ENCODE results near the gene ARHGAP28. TPM values are rescaled to one million over a fixed set of nuclear protein-coding genes. Genes with fewer than 3 reads are reported as not detected.

The ARHGAP28 gene
- total and polyA plus RNA-seq, 2 of the 13 experiments (the other 11 are each of a cell fraction or from before 2014, with no cell fraction given) = not detected

GRCh38 chr18:6807515-6808257 is 78.2 kb downstream of the ARHGAP28 start:
- Histone ChIP-seq H3K27ac (ENCODE audit: extremely low read length, insufficient read depth, low read length) (no peak overlapping the region), H3K9ac (ENCODE audit: insufficient read depth, low read depth, low read length) (no peak overlapping the region), H3K27me3 (ENCODE audit: control insufficient read depth in 1 of 2, insufficient read depth in 2 of 2, low read length in 2 of 2) (0 out of 5 replicates have a peak, but pooled peaks cover 0 to 5% of the 10 kb centered on the region in 2 experiments), H3K36me3 (replicated peaks in 1 of 2; ENCODE audit: control insufficient read depth in 1 of 2, insufficient read depth in 2 of 2, low read length in 2 of 2) (no peaks in the 10 kb centered on the region), H2AFZ (ENCODE audit: low read length) (no peak overlapping the region), H3K79me2 (ENCODE audit: insufficient read depth, low read length) (no peaks in the 10 kb centered on the region), H3K4me2 (ENCODE audit: low read depth, low read length) (no peak overlapping the region), H4K20me1 (ENCODE audit: insufficient read depth, low read length) (no peaks in the 10 kb centered on the region), H3K4me1 (ENCODE audit: insufficient read depth, low read length) (no peaks in the 10 kb centered on the region), H3K9me3 (ENCODE audit: low read length) (no peaks in the 10 kb centered on the region), H3K4me3 (replicated peaks in 1 of 3; ENCODE audit: insufficient read depth in 1 of 3, low read depth in 2 of 3, low read length in 3 of 3) (no peak overlapping the region)
- intact Hi-C loops (cut with micrococcal nuclease; ENCODE audit: unreplicated experiment) = no loop called here
- ChIA-PET POLR2A (no interaction called here), CTCF (ENCODE audit: low intra/inter-chr PET ratio, low total read pairs) (no interaction called here)
- no peak for TF ChIP-seq ZNF749 (CRISPR knock-in tag; IDR thresholded peaks at IDR 0.05; ENCODE audit: borderline replicate concordance)
- TF ChIP-seq CCAR2 (optimal IDR thresholded peaks at IDR 0.05; ENCODE audit: low read depth, low read length) = no peak
- TF ChIP-seq ZBTB25 (CRISPR knock-in tag; IDR thresholded peaks at IDR 0.05) = no peak
- no peak for TF ChIP-seq ZBTB39 (CRISPR knock-in tag; IDR thresholded peaks at IDR 0.05)
- no peak for TF ChIP-seq ZNF550 (CRISPR knock-in tag; IDR thresholded peaks at IDR 0.05; ENCODE audit: borderline replicate concordance)
- TF ChIP-seq HNRNPUL1 (IDR thresholded peaks at IDR 0.05; ENCODE audit: low read depth, low read length) = no peak
- TF ChIP-seq ZNF468 (CRISPR knock-in tag; IDR thresholded peaks at IDR 0.05) = no peak
- in situ Hi-C loops (cut with HindIII; ENCODE audit: extremely low pct_ligation_motif_present, low pct_unique_long_range_greater_than_20kb) = no loop called here
- DNase-seq (ENCODE audit: low spot score) (no peak), FAIRE-seq (no peak), ATAC-seq (no peak)
- BruUV-seq (replicated peaks) = no TSS peak
- 0% methylated on average over 3 of the region's 4 CpGs for WGBS (ENCODE audit: low lambda C conversion rate)

Data from HepG2 (cell line).